Nephron progenitor cell (in vitro differentiated cells): ENCODE results near the gene RGS6.

Experiments
- DNase-seq: peaks from one replicate; pipeline ENCODE4 v3.0.0; 2021
- H3K27ac Mint-ChIP-seq: 2 replicates; pipeline ENCODE4 v1.8.0; 2021; ENCODE audit warnings: mild to moderate bottlenecking, moderate library complexity, mixed read lengths
- H3K27me3 Mint-ChIP-seq: 2 replicates; pipeline ENCODE4 v1.8.0; 2021; ENCODE audit warnings: mild to moderate bottlenecking, low read depth, mixed read lengths; ENCODE audit not compliant: poor library complexity
- H3K36me3 Mint-ChIP-seq: 2 replicates; pipeline ENCODE4 v1.8.0; 2021; ENCODE audit warnings: low read depth, mixed read lengths
- H3K4me1 Mint-ChIP-seq: 2 replicates; pipeline ENCODE4 v1.8.0; 2021; ENCODE audit warnings: mixed read lengths
- H3K4me3 Mint-ChIP-seq: 2 replicates; pipeline ENCODE4 v1.8.0; 2021; ENCODE audit warnings: mild to moderate bottlenecking, moderate library complexity, mixed read lengths
- H3K9me3 Mint-ChIP-seq: 2 replicates; pipeline ENCODE4 v1.8.0; 2021; ENCODE audit warnings: mild to moderate bottlenecking, moderate library complexity, mixed read lengths
- TF ChIP-seq, protein P1 (sequence below): fragments of 200-600 bp; sonication (generic); IDR thresholded peaks from 2 replicates; pipeline ENCODE4 v1.5.0; 2021; ENCODE audit warnings: antibody characterized with exemption

RGS6 gene

GRCh38 chr14:72560331-72560730, 628.1 kb downstream of the RGS6 start:
- no peaks in the 10 kb centered on the region for H3K36me3 Mint-ChIP-seq
- TF ChIP-seq, protein P1, sequence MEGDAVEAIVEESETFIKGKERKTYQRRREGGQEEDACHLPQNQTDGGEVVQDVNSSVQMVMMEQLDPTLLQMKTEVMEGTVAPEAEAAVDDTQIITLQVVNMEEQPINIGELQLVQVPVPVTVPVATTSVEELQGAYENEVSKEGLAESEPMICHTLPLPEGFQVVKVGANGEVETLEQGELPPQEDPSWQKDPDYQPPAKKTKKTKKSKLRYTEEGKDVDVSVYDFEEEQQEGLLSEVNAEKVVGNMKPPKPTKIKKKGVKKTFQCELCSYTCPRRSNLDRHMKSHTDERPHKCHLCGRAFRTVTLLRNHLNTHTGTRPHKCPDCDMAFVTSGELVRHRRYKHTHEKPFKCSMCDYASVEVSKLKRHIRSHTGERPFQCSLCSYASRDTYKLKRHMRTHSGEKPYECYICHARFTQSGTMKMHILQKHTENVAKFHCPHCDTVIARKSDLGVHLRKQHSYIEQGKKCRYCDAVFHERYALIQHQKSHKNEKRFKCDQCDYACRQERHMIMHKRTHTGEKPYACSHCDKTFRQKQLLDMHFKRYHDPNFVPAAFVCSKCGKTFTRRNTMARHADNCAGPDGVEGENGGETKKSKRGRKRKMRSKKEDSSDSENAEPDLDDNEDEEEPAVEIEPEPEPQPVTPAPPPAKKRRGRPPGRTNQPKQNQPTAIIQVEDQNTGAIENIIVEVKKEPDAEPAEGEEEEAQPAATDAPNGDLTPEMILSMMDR, result no peak
- H3K4me3 Mint-ChIP-seq, result no peak overlapping the region
- no peak overlapping the region for H3K27ac Mint-ChIP-seq
- peaks cover 47% of the 10 kb centered on the region for H3K4me1 Mint-ChIP-seq
- H3K9me3 Mint-ChIP-seq, result no peaks in the 10 kb centered on the region
- DNase-seq, result no peak
- peaks cover 8% of the 10 kb centered on the region for H3K27me3 Mint-ChIP-seq

DNA sequence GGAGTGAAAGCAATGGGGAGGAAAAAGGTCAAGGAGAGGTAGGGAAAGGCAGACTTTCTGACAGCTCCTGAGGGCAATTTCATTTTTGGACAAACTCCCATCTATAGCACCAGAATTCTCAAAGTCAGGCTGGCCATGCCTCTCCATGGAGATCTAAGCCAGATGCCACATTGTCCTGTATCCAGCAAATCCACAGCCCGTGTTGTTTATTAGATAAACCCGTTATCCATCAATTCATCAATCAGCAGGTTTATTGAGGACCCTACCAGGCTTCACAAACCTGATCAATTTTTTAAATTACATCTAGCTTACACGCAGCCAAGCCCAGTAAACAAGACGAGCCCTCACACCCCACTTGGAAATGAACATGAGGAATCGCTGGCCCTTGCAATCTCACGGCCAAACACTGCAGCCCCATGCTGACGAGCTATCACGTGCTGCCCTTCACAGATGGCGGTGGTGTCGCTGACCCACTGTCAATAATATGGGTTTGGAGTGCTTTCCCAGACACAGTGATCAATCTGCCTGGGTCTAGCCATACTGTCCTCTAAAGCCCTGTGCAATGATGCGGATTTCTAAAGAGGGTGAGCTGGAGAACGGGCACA, 628.8 kb downstream of the RGS6 start:
- H3K27me3 Mint-ChIP-seq, result peaks cover 8% of the 10 kb centered on the region
- H3K36me3 Mint-ChIP-seq, result no peaks in the 10 kb centered on the region
- no peaks in the 10 kb centered on the region for H3K9me3 Mint-ChIP-seq
- H3K4me1 Mint-ChIP-seq, result peaks cover 47% of the 10 kb centered on the region
- no peak overlapping the region for H3K4me3 Mint-ChIP-seq
- no peak for DNase-seq
- H3K27ac Mint-ChIP-seq, result no peak overlapping the region
- TF ChIP-seq, protein P1, result no peak

DNA sequence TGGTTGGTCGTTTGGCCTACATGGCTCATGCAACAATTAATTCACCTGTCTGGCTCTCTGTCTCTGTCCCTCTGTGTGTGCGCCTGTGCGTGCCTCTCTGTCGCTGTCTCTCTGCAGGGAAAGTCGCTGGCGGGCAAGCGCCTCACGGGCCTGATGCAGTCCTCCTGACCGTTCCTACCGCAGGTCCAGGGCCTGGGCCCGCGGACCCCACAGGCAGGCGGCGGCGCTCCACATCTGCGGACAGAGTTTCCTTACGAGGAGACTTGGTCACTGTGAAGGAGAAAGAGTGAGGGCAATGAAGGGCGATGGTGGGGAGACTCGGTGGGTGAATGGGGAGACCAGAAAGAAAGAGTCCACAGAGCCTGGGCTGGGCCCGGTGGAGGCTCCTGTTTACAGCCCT, 630.1 kb downstream of the RGS6 start:
- Mint-ChIP-seq H3K27me3 (peaks cover 8% of the 10 kb centered on the region), H3K4me3 (no peak overlapping the region), H3K27ac (no peak overlapping the region), H3K9me3 (no peaks in the 10 kb centered on the region), H3K36me3 (no peaks in the 10 kb centered on the region), H3K4me1 (peaks cover 47% of the 10 kb centered on the region)
- TF ChIP-seq, protein P1, result no peak
- DNase-seq, result no peak

DNA sequence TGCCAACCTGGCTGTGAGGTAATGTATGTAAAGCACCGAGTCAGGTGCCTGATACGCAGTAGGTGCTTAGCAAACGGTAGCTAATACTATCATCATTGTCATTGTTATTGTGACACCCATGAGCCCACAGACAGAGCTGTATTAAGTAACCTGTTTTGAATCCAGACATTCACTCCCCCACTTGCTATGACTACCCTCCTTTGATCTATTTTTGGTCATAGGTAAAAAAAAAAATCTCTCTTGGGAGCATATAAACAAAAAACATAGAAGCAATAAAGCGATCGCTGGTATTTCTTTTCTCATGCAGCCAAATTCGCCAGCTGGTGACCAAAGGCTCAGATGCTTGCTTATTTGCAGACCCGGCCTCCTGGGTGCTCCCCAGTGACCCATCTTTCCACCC, 631.4 kb downstream of the RGS6 start:
- no peak overlapping the region for H3K4me3 Mint-ChIP-seq
- H3K27me3 Mint-ChIP-seq, result peaks cover 7% of the 10 kb centered on the region
- H3K27ac Mint-ChIP-seq, result no peak overlapping the region
- H3K36me3 Mint-ChIP-seq, result no peaks in the 10 kb centered on the region
- TF ChIP-seq, protein P1, result no peak
- H3K4me1 Mint-ChIP-seq, result peaks cover 48% of the 10 kb centered on the region
- DNase-seq, result no peak
- H3K9me3 Mint-ChIP-seq, result no peaks in the 10 kb centered on the region

DNA sequence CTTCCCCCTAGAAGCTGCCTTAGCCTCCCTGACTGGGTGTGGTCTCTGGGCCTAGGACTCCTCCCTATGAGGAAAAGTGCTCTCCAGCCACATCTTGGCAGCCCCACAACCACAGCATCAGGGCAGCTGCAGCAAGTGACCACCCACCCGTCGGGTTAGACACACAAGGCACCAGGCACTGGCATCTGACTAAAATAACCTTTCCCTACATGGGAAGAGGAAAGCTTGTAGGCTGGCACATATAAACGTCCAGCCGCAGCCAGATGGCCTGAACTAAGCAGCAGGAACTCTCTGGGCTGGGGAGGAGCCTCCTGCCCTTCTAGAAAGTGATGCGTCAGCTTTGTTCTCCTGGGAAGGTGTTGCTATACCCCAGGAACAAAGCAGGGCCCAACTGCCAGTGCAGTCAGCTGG, 632.9 kb downstream of the RGS6 start:
- TF ChIP-seq, protein P1, result no peak
- Mint-ChIP-seq H3K27ac (no peak overlapping the region), H3K4me1 (peaks cover 34% of the 10 kb centered on the region), H3K4me3 (no peak overlapping the region), H3K36me3 (no peaks in the 10 kb centered on the region), H3K27me3 (peaks cover 3% of the 10 kb centered on the region), H3K9me3 (peaks cover 1% of the 10 kb centered on the region)
- DNase-seq, result no peak

DNA sequence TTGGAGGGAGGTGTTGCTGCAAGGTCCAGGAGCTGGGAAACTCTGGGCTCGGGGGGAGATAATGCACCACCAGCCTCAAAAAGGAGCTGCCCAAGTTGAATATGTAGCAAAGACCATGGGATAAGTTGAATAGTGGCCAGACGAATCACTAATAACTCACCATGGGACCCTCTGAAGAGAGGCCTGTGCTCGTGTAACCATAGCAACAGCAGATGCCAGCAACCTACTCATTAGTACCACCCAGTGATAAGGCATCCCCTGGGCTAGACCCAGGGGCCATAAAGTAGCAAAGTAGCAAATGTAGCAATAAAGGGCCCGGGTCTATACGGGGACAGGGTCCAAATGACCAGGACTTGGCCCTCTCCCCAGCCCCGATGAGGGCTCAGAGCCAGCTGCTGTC, 633.7 kb downstream of the RGS6 start:
- DNase-seq, result no peak
- TF ChIP-seq, protein P1, result no peak
- Mint-ChIP-seq H3K36me3 (no peaks in the 10 kb centered on the region), H3K4me1 (peaks cover 27% of the 10 kb centered on the region), H3K27me3 (peaks cover 3% of the 10 kb centered on the region), H3K4me3 (no peak overlapping the region), H3K9me3 (peaks cover 6% of the 10 kb centered on the region), H3K27ac (no peak overlapping the region)
